GM18858 (cell line): ENCODE data around the gene SAFB.
A peak's percentile ranks its signal among the peaks of the same experiment; 100 is the strongest.

Experiments used
- ATAC-seq: cut with Tn5 transposase; IDR thresholded peaks from one replicate; pipeline ENCODE4 v1.9.1; 2021; ENCODE audit not compliant: unreplicated experiment

The SAFB gene

GRCh38 chr19:5664515-5664914 is 41.6 kb downstream of the SAFB start:
- no peak for ATAC-seq

GRCh38 chr19:5665781-5666513 is 43.1 kb downstream of the SAFB start:
- no peak for ATAC-seq

- no peak for ATAC-seq
Measured at GRCh38 chr19:5666921-5667610, 44.2 kb downstream of the SAFB start.

- no peak for ATAC-seq
Measured at GRCh38 chr19:5667751-5668271, 44.9 kb downstream of the SAFB start.

- no peak for ATAC-seq
Measured at GRCh38 chr19:5669212-5669611, 46.3 kb downstream of the SAFB start.

- no peak for ATAC-seq
Measured at GRCh38 chr19:5671600-5671999, 48.7 kb downstream of the SAFB start.

GRCh38 chr19:5672708-5673459 is 50.0 kb downstream of the SAFB start:
- ATAC-seq = no peak

GRCh38 chr19:5673752-5674151 is 50.9 kb downstream of the SAFB start:
- ATAC-seq = no peak

- no peak for ATAC-seq
Measured at GRCh38 chr19:5674714-5675113, 51.8 kb downstream of the SAFB start.

- ATAC-seq = no peak
Measured at GRCh38 chr19:5676105-5676771, 53.4 kb downstream of the SAFB start.

- ATAC-seq = no peak
Measured at GRCh38 chr19:5676772-5677105, 53.9 kb downstream of the SAFB start.

- no peak for ATAC-seq
Measured at GRCh38 chr19:5677136-5677535, 54.3 kb downstream of the SAFB start.

- no peak for ATAC-seq
Measured at GRCh38 chr19:5677580-5677979, 54.7 kb downstream of the SAFB start.

GRCh38 chr19:5678071-5678718 is 55.3 kb downstream of the SAFB start:
- ATAC-seq = no peak

- ATAC-seq = no peak
Measured at GRCh38 chr19:5679289-5680083, 56.6 kb downstream of the SAFB start.

- no peak for ATAC-seq
Measured at GRCh38 chr19:5680084-5680436, 57.2 kb downstream of the SAFB start.

- ATAC-seq = peak; percentile 82
Measured at GRCh38 chr19:5680437-5681368, 57.8 kb downstream of the SAFB start, which contains the start of the genes HSD11B1L and MICOS13. Gene HSD11B1L, plus strand, starts transcription at chr19:5681027. Its CDS starts 3,806 bp downstream, at chr19:5684833. Gene MICOS13, minus strand, starts transcription at chr19:5680516. Its CDS starts 30 bp downstream, at chr19:5680486.

- no peak for ATAC-seq
Measured at GRCh38 chr19:5681391-5682106, 58.7 kb downstream of the SAFB start.
